Spleen (tissue), 11 donors: ENCODE data around the gene R3HDM1. TPM values are rescaled to one million over a fixed set of nuclear protein-coding genes. Genes with fewer than 3 reads are reported as not detected.

Experiments used
- DNase-seq: peaks from one replicate; pipeline ENCODE4 v3.0.0-alpha.2; 2020
- H3K27ac ChIP-seq, 8 donors: fragments of 200-600 bp; sonication (generic) in 7 of 8; 1 replicate in 4 of 8; 2 replicates in 4 of 8; pipeline versions ENCODE4 v1.5.0 to v1.8.0; 2016 to 2021; ENCODE audit warnings: inconsistent platforms in 4 of 8, mild to moderate bottlenecking in 4 of 8, moderate library complexity in 1 of 8
- H3K27me3 ChIP-seq, 7 donors: fragments of 200-600 bp; sonication (generic) in 6 of 7; replicated peaks in 1 of 7; 1 replicate in 4 of 7; 2 replicates in 3 of 7; pipeline versions ENCODE4 v1.5.0 to v1.8.0; 2016 to 2021; ENCODE audit warnings: inconsistent platforms in 3 of 7, mild to moderate bottlenecking in 1 of 7
- H3K36me3 ChIP-seq, 6 donors: fragments of 200-600 bp; sonication (generic) in 5 of 6; 1 replicate in 4 of 6; 2 replicates in 2 of 6; pipeline versions ENCODE4 v1.5.0 to v1.8.0; 2016 to 2021; ENCODE audit warnings: inconsistent platforms in 2 of 6
- H3K4me1 ChIP-seq, 6 donors: fragments of 200-600 bp; sonication (generic) in 5 of 6; 1 replicate in 3 of 6; 2 replicates in 3 of 6; pipeline versions ENCODE4 v1.5.0 to v1.8.0; 2016 to 2021; ENCODE audit warnings: inconsistent platforms in 3 of 6
- H3K4me3 ChIP-seq, 8 donors: fragments of 200-600 bp; sonication (generic) in 7 of 8; 1 replicate in 4 of 8; 2 replicates in 4 of 8; pipeline versions ENCODE4 v1.5.0 to v1.8.0; 2016 to 2021; ENCODE audit warnings: inconsistent platforms in 4 of 8, mild to moderate bottlenecking in 4 of 8, moderate library complexity in 2 of 8
- H3K9me3 ChIP-seq, 8 donors: fragments of 200-600 bp; sonication (generic) in 7 of 8; 1 replicate in 4 of 8; 2 replicates in 4 of 8; pipeline versions ENCODE4 v1.5.0 to v1.8.0; 2016 to 2021; ENCODE audit warnings: inconsistent platforms in 4 of 8
- CTCF ChIP-seq, 11 experiments: fragments of 200-600 bp in 7 of 11; fragments of 450-650 bp in 4 of 11; sonication (generic) in 4 of 11; IDR thresholded peaks in 8 of 11; conservative IDR thresholded peaks in 3 of 11; 1 replicate in 7 of 11; 2 replicates in 4 of 11; pipeline versions ENCODE4 v1.4.0 to v1.8.0; 2016 to 2021; ENCODE audit warnings: antibody characterized with exemption in 11 of 11, inconsistent platforms in 4 of 11, mild to moderate bottlenecking in 1 of 11
- POLR2A ChIP-seq, 3 donors: fragments of 450-650 bp; IDR thresholded peaks; one replicate each; pipeline ENCODE4 v1.5.1; 2017; ENCODE audit warnings: antibody characterized with exemption in 3 of 3, mild to moderate bottlenecking in 1 of 3
- POLR2AphosphoS5 ChIP-seq, 3 donors: sonication (generic); formaldehyde crosslinking; IDR thresholded peaks; one replicate each; pipeline ENCODE4 v1.5.1; 2017; ENCODE audit warnings: antibody characterized with exemption in 3 of 3
- WGBS, 5 donors: extraction: QIAGEN DNeasy Blood & Tissue Kit in 3 of 5; methylation state at CpG; one replicate each; pipeline versions ENCODE4 v1.1.5 to v1.1.7; 2013 to 2018; 5-methylcytosine and 5-hydroxymethylcytosine counted together
- intact Hi-C: fragments of 100-400 bp; cut with DNase I; formaldehyde crosslinking; loops from one replicate; pipeline ENCODE4 v1.15.0; 2023; ENCODE audit warnings: low total_unique reads
- polyA plus RNA-seq, 3 donors: library from polyadenylated mRNA; stranded (reverse); fragments of 200-250 nt; gene quantifications; one replicate each; pipeline ENCODE4 v1.2.1, GENCODE V29; 2013
- total RNA-seq, 7 donors: library from RNA; depleted of rRNA in 3 of 7; stranded (reverse); fragments of >200 nt in 3 of 7; fragmentation: NEBNext Ultra II Directional in 4 of 7; extraction: Animal tissue kit (Norgen Biotek cat#: 25700) in 4 of 7; gene quantifications; one replicate each; pipeline versions ENCODE4 v1.1.0 to v1.2.1, GENCODE V29; 2016 to 2021
- donor health status: healthy with polysubstance abuse.
- donor health status: DM: no; HTN: no; CAD: no; lungs with moderate emphysema.
- donor health status: DM: no; HTN: no; CAD: no.
- donor health status: Bipolar disorder and iron deficiency.
- donor health status: healthy.
- donor health status: DM: no; HTN: no; CAD: no.
- donor health status: DM: yes; HTN: yes; CAD: no.

Gene R3HDM1
- total and polyA plus RNA-seq, 10 donors, result 8.3 to 54.7 (median 30.7) TPM

DNA sequence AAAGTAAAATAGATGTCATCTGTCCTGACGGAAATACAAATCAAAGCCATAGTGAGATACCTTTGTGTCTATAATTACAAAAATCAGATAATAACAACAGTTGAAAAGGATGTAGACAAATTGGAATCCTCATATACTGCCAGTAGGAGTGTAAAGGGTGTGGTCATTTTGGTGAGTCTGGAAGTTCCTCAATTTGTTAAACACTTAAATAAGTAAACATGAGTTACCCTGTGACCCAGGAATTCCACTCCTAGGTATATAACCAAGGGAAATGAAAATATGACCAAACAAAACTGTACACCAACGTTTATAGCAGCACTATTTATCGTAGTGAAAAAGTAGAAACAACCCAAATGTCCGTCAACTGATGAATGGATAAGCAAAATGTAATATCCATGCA lies 24.0 kb downstream of the R3HDM1 start:
- DNase-seq, result no peak
- WGBS, 5 donors, result 78 to 92% (median 91%) methylated on average over 4 of the region's 4 CpGs
- TF ChIP-seq POLR2A (IDR thresholded peaks at IDR 0.05) (no peak), CTCF (IDR thresholded peaks at IDR 0.05 in 8 of 11, conservative IDR thresholded peaks at IDR 0.05 in 3 of 11) (no peak), POLR2AphosphoS5 (IDR thresholded peaks at IDR 0.05) (no peak)
- Histone ChIP-seq H3K9me3 (no peaks in the 10 kb centered on the region), H3K4me3 (no peak overlapping the region), H3K27ac (no peak overlapping the region), H3K4me1 (no peaks in the 10 kb centered on the region), H3K36me3 (peaks cover 0 to 7% (median 0%) of the 10 kb centered on the region in 6 donors), H3K27me3 (no peaks in the 10 kb centered on the region)
- intact Hi-C loops, result no loop called here

- no peaks in the 10 kb centered on the region for H3K27me3 ChIP-seq
- peaks cover 0 to 18% (median 0%) of the 10 kb centered on the region in 6 donors for H3K36me3 ChIP-seq
- no peak for TF ChIP-seq POLR2AphosphoS5 (IDR thresholded peaks at IDR 0.05)
- no peak for TF ChIP-seq POLR2A (IDR thresholded peaks at IDR 0.05)
- TF ChIP-seq CTCF (IDR thresholded peaks at IDR 0.05 in 8 of 11, conservative IDR thresholded peaks at IDR 0.05 in 3 of 11), result no peak
- intact Hi-C loops, result no loop called here
- H3K9me3 ChIP-seq, result no peaks in the 10 kb centered on the region
- no peak overlapping the region for H3K4me3 ChIP-seq
- no peaks in the 10 kb centered on the region for H3K4me1 ChIP-seq
- no peak overlapping the region for H3K27ac ChIP-seq
- no peak for DNase-seq
- WGBS, 5 donors, result 80 to 95% (median 84%) methylated on average over 1 of the region's 1 CpG
Observed at GRCh38 chr2:135557530-135557929, 26.2 kb downstream of the R3HDM1 start.

GRCh38 chr2:135561925-135562324 lies 30.6 kb downstream of the R3HDM1 start:
- no peak for DNase-seq
- H3K36me3 ChIP-seq, result peaks cover 0 to 24% (median 0%) of the 10 kb centered on the region in 6 donors
- TF ChIP-seq POLR2AphosphoS5 (IDR thresholded peaks at IDR 0.05), result no peak
- TF ChIP-seq POLR2A (IDR thresholded peaks at IDR 0.05), result no peak
- no peak for TF ChIP-seq CTCF (IDR thresholded peaks at IDR 0.05 in 8 of 11, conservative IDR thresholded peaks at IDR 0.05 in 3 of 11)
- 95 to 99% (median 98%) methylated on average over 4 of the region's 4 CpGs for WGBS, 5 donors
- H3K27me3 ChIP-seq, result no peaks in the 10 kb centered on the region
- no peaks in the 10 kb centered on the region for H3K9me3 ChIP-seq
- no peak overlapping the region for H3K4me3 ChIP-seq
- H3K4me1 ChIP-seq, result no peaks in the 10 kb centered on the region
- no peak overlapping the region for H3K27ac ChIP-seq
- intact Hi-C loops, result no loop called here

GRCh38 chr2:135563793-135564192 lies 32.5 kb downstream of the R3HDM1 start:
- H3K27me3 ChIP-seq, result no peaks in the 10 kb centered on the region
- H3K9me3 ChIP-seq, result no peaks in the 10 kb centered on the region
- no peak for DNase-seq
- intact Hi-C loops, result no loop called here
- no peak overlapping the region for H3K4me3 ChIP-seq
- H3K27ac ChIP-seq, result no peak overlapping the region
- peaks cover 0 to 32% (median 0%) of the 10 kb centered on the region in 6 donors for H3K36me3 ChIP-seq
- no peaks in the 10 kb centered on the region for H3K4me1 ChIP-seq
- no peak for TF ChIP-seq POLR2AphosphoS5 (IDR thresholded peaks at IDR 0.05)
- TF ChIP-seq CTCF (IDR thresholded peaks at IDR 0.05 in 8 of 11, conservative IDR thresholded peaks at IDR 0.05 in 3 of 11), result no peak
- no peak for TF ChIP-seq POLR2A (IDR thresholded peaks at IDR 0.05)
- 93 to 98% (median 95%) methylated on average over 4 of the region's 4 CpGs for WGBS, 5 donors
